ENCODE results near the gene RNASE7.
"Not testable (repeated sequence)": the region's sequence is repeated elsewhere in the genome, so short reads cannot be mapped to it uniquely, and the experiment has no call there.

The RNASE7 gene

GRCh38 chr14:21023817-21024584 is 18.2 kb upstream of the RNASE7 start:
- no peak for DNase-seq

- DNase-seq, result no peak
These were observed 17.4 kb upstream of the RNASE7 start, which contains the start of gene NDRG2 for GRCh38 chr14:21024585-21025370. NDRG2 (minus strand) TSS chr14:21025061; CDS start chr14:21023315, 1,746 bp downstream.

- no peak for DNase-seq
These were observed 16.5 kb upstream of the RNASE7 start for GRCh38 chr14:21025371-21026273.

- no peak for DNase-seq
These were observed 15.7 kb upstream of the RNASE7 start for GRCh38 chr14:21026274-21026987.

- no peak for DNase-seq
These were observed 15.2 kb upstream of the RNASE7 start for GRCh38 chr14:21026988-21027315.

- DNase-seq, result no peak
These were observed 12.2 kb upstream of the RNASE7 start, which contains the start of gene TPPP2 for GRCh38 chr14:21029917-21030316. TPPP2 (plus strand) TSS chr14:21030217; CDS start chr14:21030582, 365 bp downstream.

GRCh38 chr14:21030531-21030930 is 11.6 kb upstream of the RNASE7 start:
- no peak for DNase-seq

- DNase-seq, result no peak
These were observed 9.6 kb upstream of the RNASE7 start for GRCh38 chr14:21032326-21033132.

GRCh38 chr14:21033133-21033698 is 8.9 kb upstream of the RNASE7 start:
- DNase-seq, result no peak

GRCh38 chr14:21034707-21035106 is 7.5 kb upstream of the RNASE7 start, which contains the start of gene RNASE13:
RNASE13 (minus strand) TSS chr14:21034807; CDS start chr14:21034288, 519 bp downstream.
- DNase-seq, result no peak

- DNase-seq, result peak; percentile 55
These were observed 5.4 kb upstream of the RNASE7 start for GRCh38 chr14:21036751-21037150.

GRCh38 chr14:21037156-21037555 is 5.0 kb upstream of the RNASE7 start:
- DNase-seq, result peak; percentile 46

- no peak for DNase-seq
These were observed 3.4 kb upstream of the RNASE7 start for GRCh38 chr14:21038441-21039422.

- DNase-seq, result peak; percentile 66
These were observed 2.4 kb upstream of the RNASE7 start for GRCh38 chr14:21039585-21040369.

GRCh38 chr14:21040370-21040925 is 1.7 kb upstream of the RNASE7 start:
- no peak for DNase-seq

GRCh38 chr14:21040941-21041340 is 1.2 kb upstream of the RNASE7 start:
- DNase-seq, result not testable (repeated sequence)

- DNase-seq, result no peak
These were observed 756 bp downstream of the RNASE7 start for GRCh38 chr14:21042918-21043317.

GRCh38 chr14:21043387-21043973 is 1.3 kb downstream of the RNASE7 start:
- no peak for DNase-seq
